BE2C (cell line): ENCODE data around the gene RPL9.

Experiments
- DNase-seq: peaks from one replicate; pipeline ENCODE4 v3.0.0-alpha.2; 2020
- H3K27me3 ChIP-seq: fragments of 250-450 bp; sonication (Bioruptor Pico); 2 replicates; pipeline ENCODE4 v1.5.1; 2020; ENCODE audit warnings: mild to moderate bottlenecking
- H3K36me3 ChIP-seq: fragments of 250-450 bp; sonication (Bioruptor Pico); 2 replicates; pipeline ENCODE4 v1.5.1; 2020; ENCODE audit warnings: mild to moderate bottlenecking
- H3K4me1 ChIP-seq: fragments of 250-450 bp; sonication (Bioruptor Pico); 2 replicates; pipeline ENCODE4 v1.5.1; 2020
- H3K4me3 ChIP-seq: 2 replicates; pipeline ENCODE4 v1.5.1; 2011; ENCODE audit warnings: low read depth, low read length
- H3K9me3 ChIP-seq: fragments of 250-450 bp; sonication (Bioruptor Pico); 2 replicates; pipeline ENCODE4 v1.5.1; 2020
- TF ChIP-seq, protein P1 (sequence below): IDR thresholded peaks from 2 replicates; pipeline ENCODE4 v1.5.1; 2012; ENCODE audit warnings: mild to moderate bottlenecking, low read depth, low read length

RPL9 gene

DNA sequence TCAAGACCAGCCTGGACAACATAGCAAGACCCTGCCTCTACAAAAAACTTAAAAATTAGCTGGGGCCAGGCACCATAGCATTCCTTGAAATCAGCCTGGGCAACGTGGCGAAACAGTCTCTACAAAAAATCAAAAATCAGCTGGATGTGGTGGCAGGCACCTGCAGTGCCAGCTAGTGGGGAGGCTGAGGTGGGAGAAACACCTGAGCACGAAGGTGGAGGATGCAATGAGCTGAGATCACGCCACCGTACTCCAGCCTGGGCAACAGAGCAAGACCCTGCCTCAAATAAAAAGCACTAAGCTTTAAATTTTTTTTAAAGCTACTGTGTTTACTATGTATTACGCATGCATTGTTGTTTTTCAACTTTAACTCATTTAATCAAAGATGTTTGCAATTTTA, 3.2 kb downstream of the RPL9 start:
- DNase-seq = no peak
- peak overlapping the region; percentile 94 for H3K4me3 ChIP-seq
- no peaks in the 10 kb centered on the region for H3K27me3 ChIP-seq
- peaks cover 74% of the 10 kb centered on the region for H3K36me3 ChIP-seq
- TF ChIP-seq, protein P1, sequence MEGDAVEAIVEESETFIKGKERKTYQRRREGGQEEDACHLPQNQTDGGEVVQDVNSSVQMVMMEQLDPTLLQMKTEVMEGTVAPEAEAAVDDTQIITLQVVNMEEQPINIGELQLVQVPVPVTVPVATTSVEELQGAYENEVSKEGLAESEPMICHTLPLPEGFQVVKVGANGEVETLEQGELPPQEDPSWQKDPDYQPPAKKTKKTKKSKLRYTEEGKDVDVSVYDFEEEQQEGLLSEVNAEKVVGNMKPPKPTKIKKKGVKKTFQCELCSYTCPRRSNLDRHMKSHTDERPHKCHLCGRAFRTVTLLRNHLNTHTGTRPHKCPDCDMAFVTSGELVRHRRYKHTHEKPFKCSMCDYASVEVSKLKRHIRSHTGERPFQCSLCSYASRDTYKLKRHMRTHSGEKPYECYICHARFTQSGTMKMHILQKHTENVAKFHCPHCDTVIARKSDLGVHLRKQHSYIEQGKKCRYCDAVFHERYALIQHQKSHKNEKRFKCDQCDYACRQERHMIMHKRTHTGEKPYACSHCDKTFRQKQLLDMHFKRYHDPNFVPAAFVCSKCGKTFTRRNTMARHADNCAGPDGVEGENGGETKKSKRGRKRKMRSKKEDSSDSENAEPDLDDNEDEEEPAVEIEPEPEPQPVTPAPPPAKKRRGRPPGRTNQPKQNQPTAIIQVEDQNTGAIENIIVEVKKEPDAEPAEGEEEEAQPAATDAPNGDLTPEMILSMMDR = no peak
- peaks cover 3% of the 10 kb centered on the region; the same call in 1 of the 2 replicates for H3K4me1 ChIP-seq
- no peaks in the 10 kb centered on the region for H3K9me3 ChIP-seq

DNA sequence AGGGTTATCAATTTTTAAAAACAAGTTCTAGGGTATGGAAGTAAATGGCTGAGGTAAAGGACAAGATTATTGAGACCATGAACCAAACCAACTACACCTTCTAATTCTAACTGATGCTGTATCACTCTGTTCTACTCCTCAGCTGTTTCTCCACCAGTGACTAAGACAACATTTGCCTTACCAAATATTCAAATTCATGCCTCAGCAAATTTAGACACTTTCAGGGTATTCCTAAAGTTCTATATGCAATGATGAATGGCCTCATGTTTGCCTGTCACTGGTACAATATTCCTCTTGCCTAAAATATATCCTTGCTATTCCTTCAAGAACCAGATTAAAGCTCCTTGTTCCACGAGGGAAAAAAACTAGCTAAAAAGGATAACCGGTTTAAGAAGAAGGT, 5.0 kb downstream of the RPL9 start:
- Histone ChIP-seq H3K4me1 (peaks cover 3% of the 10 kb centered on the region; the same call in 1 of the 2 replicates), H3K36me3 (peaks cover 79% of the 10 kb centered on the region), H3K9me3 (no peaks in the 10 kb centered on the region), H3K4me3 (no peak overlapping the region), H3K27me3 (no peaks in the 10 kb centered on the region)
- TF ChIP-seq, protein P1 = no peak
- DNase-seq = no peak

GRCh38 chr4:39452860-39453587, 5.7 kb downstream of the RPL9 start:
- Histone ChIP-seq H3K4me3 (no peak overlapping the region), H3K36me3 (peaks cover 75% of the 10 kb centered on the region), H3K9me3 (no peaks in the 10 kb centered on the region), H3K27me3 (no peaks in the 10 kb centered on the region), H3K4me1 (peaks cover 3% of the 10 kb centered on the region; the same call in 1 of the 2 replicates)
- TF ChIP-seq, protein P1 = no peak
- no peak for DNase-seq

- DNase-seq = no peak
- H3K4me1 ChIP-seq = peaks cover 3% of the 10 kb centered on the region; the same call in 1 of the 2 replicates
- TF ChIP-seq, protein P1 = no peak
- H3K27me3 ChIP-seq = no peaks in the 10 kb centered on the region
- no peaks in the 10 kb centered on the region for H3K9me3 ChIP-seq
- H3K36me3 ChIP-seq = peaks cover 68% of the 10 kb centered on the region
- no peak overlapping the region for H3K4me3 ChIP-seq
These were observed 6.4 kb downstream of the RPL9 start for GRCh38 chr4:39452153-39452859.

DNA sequence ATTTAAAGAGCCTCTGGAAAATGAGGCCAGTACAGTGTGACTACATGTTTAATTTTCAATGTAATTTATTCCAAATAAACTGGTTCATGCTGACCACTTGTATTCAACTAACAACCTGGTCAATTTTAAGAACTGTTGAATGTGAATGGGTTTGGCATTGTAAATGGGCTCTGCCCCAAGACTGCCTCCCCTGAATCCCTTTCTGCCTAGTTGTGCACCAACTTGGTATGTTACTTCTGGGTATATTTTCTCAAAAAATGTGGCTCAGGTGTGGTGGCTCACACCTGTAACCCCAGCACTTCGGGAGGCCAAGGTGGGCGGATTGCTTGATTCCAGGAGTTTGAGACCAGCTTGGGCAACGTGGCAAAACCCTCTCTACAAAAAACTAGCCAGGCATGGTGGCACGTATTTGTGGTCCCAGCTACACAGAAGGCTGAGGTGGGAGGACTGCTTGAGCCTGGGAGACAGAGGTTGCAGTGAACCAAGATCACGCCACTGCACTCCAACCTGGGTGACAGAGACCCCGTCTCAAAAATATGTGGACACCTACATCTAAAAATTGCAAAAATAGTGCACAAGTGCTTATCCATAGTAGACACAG, 7.2 kb downstream of the RPL9 start:
- H3K36me3 ChIP-seq = peaks cover 60% of the 10 kb centered on the region
- no peaks in the 10 kb centered on the region for H3K9me3 ChIP-seq
- no peak for DNase-seq
- no peaks in the 10 kb centered on the region for H3K27me3 ChIP-seq
- TF ChIP-seq, protein P1 = no peak
- H3K4me3 ChIP-seq = no peak overlapping the region
- peaks cover under 1% of the 10 kb centered on the region; the same call in 1 of the 2 replicates for H3K4me1 ChIP-seq
